NK-92 treated with Interleukin-12 subunit alpha and Interleukin-12 subunit beta, amount 100 ng/mL, for 24 hours (cell line): ENCODE measurements around the gene SPG11.
"Not testable (repeated sequence)": the region's sequence is repeated elsewhere in the genome, so short reads cannot be mapped to it uniquely, and the experiment has no call there.

ENCODE experiments used
- DNase-seq: peaks from one replicate; lab custom pipeline; 2025; lab: John Stamatoyannopoulos, UW

SPG11 gene

GRCh38 chr15:44565387-44566154 is 97.9 kb downstream of the SPG11 start:
- no peak for DNase-seq

DNA sequence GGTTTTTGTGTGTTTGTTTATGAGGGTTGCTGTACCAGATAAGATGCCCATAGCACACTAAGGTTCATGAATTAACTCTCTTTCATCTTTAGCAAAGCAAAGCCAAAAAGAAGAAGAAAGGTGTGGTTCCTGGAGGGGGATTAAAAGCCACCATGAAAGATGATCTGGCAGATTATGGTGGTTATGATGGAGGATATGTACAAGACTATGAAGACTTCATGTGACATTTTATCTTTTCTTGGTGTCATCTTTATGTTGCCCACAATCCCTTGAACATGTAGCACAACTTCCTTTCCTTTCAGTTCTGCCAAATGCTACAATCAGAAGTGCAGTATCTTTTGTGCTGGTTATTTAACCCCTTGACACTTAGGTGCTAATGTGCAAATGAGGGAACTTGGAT is 102.5 kb downstream of the SPG11 start:
- not testable (repeated sequence) for DNase-seq

DNA sequence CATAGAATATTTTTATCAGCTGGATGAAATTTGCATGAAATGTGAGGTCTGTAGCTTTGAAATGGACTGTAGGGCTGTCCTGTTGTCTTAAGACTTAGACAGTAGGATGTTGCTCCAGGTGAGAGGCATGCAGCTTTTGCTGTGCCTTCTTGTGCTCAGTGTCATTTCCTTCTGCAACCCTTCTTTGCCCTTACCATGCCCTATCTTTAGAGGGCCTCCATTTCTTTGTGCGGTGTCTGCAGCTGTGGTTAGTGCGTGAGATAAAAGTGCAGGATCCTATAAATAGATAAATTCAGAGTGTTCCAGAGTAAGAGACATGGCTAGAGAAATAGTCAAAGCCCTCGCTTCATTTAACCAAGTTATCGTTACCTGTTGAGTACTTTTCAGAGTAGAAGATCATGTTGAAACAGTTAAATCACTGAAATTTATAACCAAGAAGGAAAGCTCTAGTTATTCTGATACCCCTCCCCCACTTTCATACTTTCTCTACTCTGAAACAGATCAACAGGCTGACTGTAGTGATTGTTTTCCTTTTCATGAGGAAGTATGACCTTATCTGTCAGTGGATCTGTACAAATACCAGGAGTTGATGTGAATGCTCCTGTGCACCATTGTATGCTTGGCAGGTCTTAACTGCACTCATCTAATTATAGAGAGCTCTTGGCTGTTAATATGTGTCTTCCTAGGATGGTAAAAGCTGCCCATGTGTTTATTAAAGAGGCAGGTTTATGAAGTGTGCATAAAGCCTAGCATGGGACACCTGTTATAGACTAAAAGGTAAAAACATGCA is 108.3 kb downstream of the SPG11 start:
- no peak for DNase-seq

DNA sequence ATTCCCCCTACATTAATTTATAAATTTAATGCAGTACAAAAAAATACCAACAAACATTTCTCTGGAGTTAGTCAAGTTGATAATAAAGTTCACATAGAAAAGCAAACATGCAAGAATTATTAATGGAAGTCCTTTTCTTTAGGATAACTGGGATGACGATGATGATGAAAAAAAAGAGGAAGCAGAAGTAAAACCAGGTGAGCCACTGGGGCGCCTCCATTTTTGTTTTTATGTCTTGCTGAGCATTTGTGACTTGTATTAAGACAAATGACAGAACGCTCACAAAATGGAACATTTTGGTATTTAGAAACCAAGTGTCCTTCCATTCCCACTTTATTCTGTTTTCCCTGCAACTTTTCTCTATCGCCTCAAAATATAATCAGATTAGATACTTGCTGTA is 112.7 kb downstream of the SPG11 start:
- DNase-seq, result no peak

- DNase-seq, result no peak
Measured at GRCh38 chr15:44550256-44550655, 113.2 kb downstream of the SPG11 start.

DNA sequence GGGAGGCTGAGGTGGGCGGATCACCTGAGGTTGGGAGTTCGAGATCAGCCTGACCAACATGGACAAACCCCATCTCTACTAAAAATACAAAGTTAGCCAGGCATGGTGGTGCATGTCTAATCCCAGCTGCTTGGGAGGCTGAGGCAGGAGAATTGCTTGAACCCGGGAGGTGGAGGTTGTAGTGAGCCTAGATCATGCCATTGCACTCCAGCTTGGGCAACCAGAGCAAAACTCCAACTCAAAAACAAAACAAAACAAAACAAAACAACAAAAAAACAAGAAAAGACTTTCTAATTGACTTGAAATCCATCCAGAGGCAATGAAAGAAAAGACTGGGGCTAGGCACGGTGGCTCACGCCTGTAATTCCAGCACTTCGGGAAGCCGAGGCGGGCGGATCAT is 114.3 kb downstream of the SPG11 start:
- not testable (repeated sequence) for DNase-seq

GRCh38 chr15:44545913-44546802 is 117.3 kb downstream of the SPG11 start:
- peak; percentile 16 for DNase-seq

- not testable (repeated sequence) for DNase-seq
Measured at GRCh38 chr15:44544745-44545144, 118.7 kb downstream of the SPG11 start.

GRCh38 chr15:44542596-44542995 is 120.9 kb downstream of the SPG11 start:
- no peak for DNase-seq

- DNase-seq, result no peak
Measured at GRCh38 chr15:44541282-44541958, 122.0 kb downstream of the SPG11 start.

DNA sequence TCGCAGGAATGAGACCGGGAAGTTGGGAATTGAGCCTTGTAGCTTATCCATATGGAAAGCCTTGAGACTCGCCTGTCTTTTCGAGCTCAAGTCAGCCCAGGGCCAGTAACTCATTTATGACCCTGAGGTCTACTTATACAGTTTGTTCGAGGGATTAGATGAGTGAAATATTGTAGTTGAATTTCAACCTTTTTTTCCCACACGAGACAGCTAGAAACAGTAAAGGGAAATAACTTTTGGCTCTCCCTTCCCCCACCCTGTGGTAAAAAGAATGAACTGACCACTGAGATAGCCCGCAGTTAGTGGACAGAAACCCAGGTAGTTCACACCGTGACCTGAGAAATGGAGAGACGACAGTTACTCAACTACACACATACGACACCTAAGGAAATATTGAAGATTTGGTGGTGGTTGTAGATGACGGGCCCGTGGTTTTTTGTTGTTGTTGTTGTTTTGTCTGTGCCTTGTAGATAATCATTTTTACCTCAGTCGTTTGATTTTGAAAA is 125.7 kb downstream of the SPG11 start:
- no peak for DNase-seq

GRCh38 chr15:44536962-44537734 is 126.3 kb downstream of the SPG11 start, which contains the start of gene EIF3J:
Gene EIF3J (plus strand): TSS chr15:44537147. CDS start chr15:44537195, 48 bp downstream.
- DNase-seq, result peak; percentile 95

- no peak for DNase-seq
Measured at GRCh38 chr15:44536302-44536961, 127.0 kb downstream of the SPG11 start.

DNA sequence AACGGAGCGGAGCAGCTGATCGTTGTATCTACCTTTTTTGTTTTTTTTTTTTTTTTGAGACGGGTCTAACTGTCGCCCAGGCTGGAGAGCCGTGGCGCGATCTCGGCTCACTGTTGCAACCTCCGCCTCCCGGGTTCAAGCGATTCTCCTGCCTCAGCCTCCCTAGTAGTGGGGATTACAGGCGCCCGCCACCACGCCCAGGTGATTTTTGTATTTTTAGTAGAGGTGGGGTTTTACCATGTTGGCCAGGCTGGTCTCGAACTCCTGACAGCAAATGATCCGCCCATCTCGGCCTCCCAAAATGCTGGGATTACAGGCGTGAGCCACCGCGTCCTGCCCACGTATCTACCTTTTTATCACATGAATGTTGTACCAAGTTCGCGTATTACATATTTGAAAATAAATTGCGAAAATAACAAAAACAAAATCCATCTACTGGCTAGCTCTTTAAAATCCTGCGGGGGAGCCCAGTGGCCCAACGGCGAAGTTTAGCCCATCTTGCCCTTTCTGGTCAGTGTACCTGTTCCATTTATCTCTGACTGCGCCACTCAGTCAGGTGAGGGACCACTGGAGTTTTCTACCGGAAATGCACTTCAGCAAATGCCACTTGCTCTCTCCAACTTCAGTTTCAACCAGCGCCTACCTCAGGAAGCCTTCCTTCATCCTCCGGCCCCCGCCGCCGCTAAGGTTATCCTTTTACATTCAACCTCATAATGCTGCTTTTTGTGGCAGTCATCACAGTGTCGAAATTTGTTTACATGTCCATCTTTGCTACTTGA is 127.8 kb downstream of the SPG11 start:
- DNase-seq, result no peak

DNA sequence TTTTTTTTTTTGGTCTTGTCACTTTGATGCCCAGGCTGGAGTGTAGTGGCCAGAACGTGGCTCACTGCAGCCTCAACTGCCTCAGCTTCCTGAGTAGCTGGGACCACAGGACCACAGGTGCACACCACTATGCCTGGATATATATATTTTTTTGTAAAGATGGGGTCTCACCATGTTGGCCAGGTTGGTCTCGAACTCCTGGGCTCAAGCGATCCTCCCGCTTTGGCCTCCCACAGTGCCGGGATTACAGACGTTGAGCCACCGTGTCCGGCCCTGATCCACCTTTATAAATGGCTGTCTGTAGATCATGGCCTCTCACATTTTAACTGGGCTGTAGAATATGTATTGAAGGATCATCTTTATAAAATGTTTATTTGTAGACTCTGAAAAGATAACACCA is 128.4 kb downstream of the SPG11 start:
- no peak for DNase-seq

GRCh38 chr15:44532689-44533088 is 130.8 kb downstream of the SPG11 start:
- DNase-seq, result no peak

- not testable (repeated sequence) for DNase-seq
Measured at GRCh38 chr15:44532275-44532674, 131.2 kb downstream of the SPG11 start.

GRCh38 chr15:44530653-44531052 is 132.8 kb downstream of the SPG11 start:
- no peak for DNase-seq
